Loucy (cell line): ENCODE data around the gene CSPG4.
A peak's percentile ranks its signal among the peaks of the same experiment; 100 is the strongest.
"Not testable (repeated sequence)": the region's sequence is repeated elsewhere in the genome, so short reads cannot be mapped to it uniquely, and the experiment has no call there.

Source experiments
- H2AFZ ChIP-seq: fragments of 200-600 bp; sonication (generic); 2 replicates; pipeline ENCODE4 v1.6.0; 2016; ENCODE audit warnings: antibody characterized with exemption, mild to moderate bottlenecking, low read length, moderate library complexity
- H3F3A ChIP-seq: fragments of 200-600 bp; 2 replicates; pipeline ENCODE4 v1.6.0; 2016; ENCODE audit warnings: antibody characterized with exemption, low read depth, mild to moderate bottlenecking
- H3K27me3 ChIP-seq: fragments of 200-600 bp; sonication (generic); 2 replicates; pipeline ENCODE4 v1.6.1; 2014; ENCODE audit warnings: low read length, mild to moderate bottlenecking; ENCODE audit not compliant: insufficient read depth, poor library complexity, severe bottlenecking
- H3K36me3 ChIP-seq: fragments of 200-600 bp; sonication (generic); 2 replicates; pipeline ENCODE4 v1.6.1; 2016; ENCODE audit warnings: low read length; ENCODE audit not compliant: insufficient read depth
- H3K4me1 ChIP-seq: fragments of 200-600 bp; sonication (generic); 2 replicates; pipeline ENCODE4 v1.5.1; 2014; ENCODE audit warnings: low read length, mild to moderate bottlenecking; ENCODE audit not compliant: insufficient read depth, poor library complexity, severe bottlenecking
- H3K4me2 ChIP-seq: fragments of 200-600 bp; sonication (generic); 2 replicates; pipeline ENCODE4 v1.6.0; 2014; ENCODE audit warnings: antibody characterized with exemption, low read length, low read depth, mild to moderate bottlenecking; ENCODE audit not compliant: poor library complexity, severe bottlenecking
- H3K4me3 ChIP-seq: fragments of 200-600 bp; sonication (generic); 2 replicates; pipeline ENCODE4 v1.5.1; 2014; ENCODE audit warnings: low read length, mild to moderate bottlenecking, mixed read lengths; ENCODE audit not compliant: poor library complexity, severe bottlenecking
- H3K79me2 ChIP-seq: fragments of 200-600 bp; sonication (generic); 2 replicates; pipeline ENCODE4 v1.6.1; 2014; ENCODE audit warnings: low read length; ENCODE audit not compliant: insufficient read depth
- H3K9ac ChIP-seq: fragments of 200-600 bp; sonication (generic); 2 replicates; pipeline ENCODE4 v1.6.0; 2014; ENCODE audit warnings: mild to moderate bottlenecking, low read depth, low read length, moderate library complexity; ENCODE audit not compliant: poor library complexity, severe bottlenecking
- H3K9me2 ChIP-seq: fragments of 200-600 bp; sonication (generic); replicated peaks from 2 replicates; pipeline ENCODE4 v1.6.1; 2016; ENCODE audit warnings: low read depth, low read length, mixed read lengths
- H3K9me3 ChIP-seq: fragments of 200-600 bp; sonication (generic); 2 replicates; pipeline ENCODE4 v1.6.1; 2014; ENCODE audit warnings: mild to moderate bottlenecking, antibody characterized with exemption, low read length, low read depth; ENCODE audit not compliant: insufficient read depth
- H4K20me1 ChIP-seq: fragments of 200-600 bp; sonication (generic); 2 replicates; pipeline ENCODE4 v1.6.0; 2014; ENCODE audit warnings: antibody characterized with exemption, low read length, mild to moderate bottlenecking; ENCODE audit not compliant: insufficient read depth, poor library complexity, severe bottlenecking
- CTCF ChIP-seq: fragments of 200-600 bp; sonication (generic); conservative IDR thresholded peaks from 2 replicates; pipeline ENCODE4 v1.5.1; 2014; ENCODE audit warnings: mild to moderate bottlenecking, antibody characterized with exemption, low read length
- EZH2phosphoT487 ChIP-seq: fragments of 200-600 bp; IDR thresholded peaks from 2 replicates; pipeline ENCODE4 v1.6.1; 2018; ENCODE audit warnings: antibody characterized with exemption, mild to moderate bottlenecking, moderate library complexity, borderline replicate concordance

Gene CSPG4

GRCh38 chr15:75636026-75636425 is 76.6 kb downstream of the CSPG4 start:
- TF ChIP-seq EZH2phosphoT487 (no peak), CTCF (no peak)
- Histone ChIP-seq H3K9me3 (no peaks in the 10 kb centered on the region), H3K79me2 (peaks cover 42% of the 10 kb centered on the region), H3K36me3 (no peaks in the 10 kb centered on the region), H3K4me2 (peak overlapping the region; percentile 45), H3K27me3 (no peaks in the 10 kb centered on the region), H3K9ac (no peak overlapping the region), H3K4me1 (peaks cover 27% of the 10 kb centered on the region), H4K20me1 (peaks cover 33% of the 10 kb centered on the region), H3K9me2 (no peaks in the 10 kb centered on the region), H3K4me3 (no peak overlapping the region), H2AFZ (no peak overlapping the region), H3F3A (no peaks in the 10 kb centered on the region)

DNA sequence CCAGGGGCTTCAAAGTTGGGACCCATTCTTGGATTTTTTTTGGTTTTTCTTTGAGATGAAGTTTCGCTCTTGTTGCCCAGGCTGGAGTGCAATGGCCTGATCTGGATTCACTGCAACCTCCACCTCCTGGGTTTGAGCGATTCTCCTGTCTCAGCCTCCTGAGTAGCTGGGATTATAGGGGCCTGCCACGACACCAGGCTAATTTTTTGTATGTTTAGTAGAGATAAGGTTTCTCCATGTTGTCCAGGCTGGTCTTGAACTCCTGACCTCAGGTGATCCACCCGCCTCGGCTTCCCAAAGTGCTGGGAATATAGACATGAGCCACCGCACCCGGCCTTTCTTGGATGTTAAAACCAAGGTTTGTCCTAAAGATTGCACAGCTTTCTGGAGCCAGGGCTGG is 78.7 kb downstream of the CSPG4 start:
- H2AFZ ChIP-seq, H3F3A ChIP-seq, H3K36me3 ChIP-seq, H3K9me3 ChIP-seq, H3K9ac ChIP-seq, H3K9me2 ChIP-seq, H3K4me3 ChIP-seq, H3K4me2 ChIP-seq, H3K27me3 ChIP-seq: not testable (repeated sequence)
- H3K4me1 ChIP-seq = peaks cover 23% of the 10 kb centered on the region
- peaks cover 28% of the 10 kb centered on the region for H4K20me1 ChIP-seq
- H3K79me2 ChIP-seq = peaks cover 32% of the 10 kb centered on the region

GRCh38 chr15:75631935-75632334 is 80.7 kb downstream of the CSPG4 start:
- no peaks in the 10 kb centered on the region for H3K36me3 ChIP-seq
- no peaks in the 10 kb centered on the region for H3K9me3 ChIP-seq
- TF ChIP-seq CTCF (no peak), EZH2phosphoT487 (no peak)
- H2AFZ ChIP-seq = no peak overlapping the region
- peaks cover 13% of the 10 kb centered on the region for H3K79me2 ChIP-seq
- no peak overlapping the region for H3K4me3 ChIP-seq
- no peaks in the 10 kb centered on the region for H3K27me3 ChIP-seq
- no peaks in the 10 kb centered on the region for H3K9me2 ChIP-seq
- H3K9ac ChIP-seq = no peak overlapping the region
- no peak overlapping the region for H3K4me2 ChIP-seq
- H3K4me1 ChIP-seq = peaks cover 16% of the 10 kb centered on the region
- no peaks in the 10 kb centered on the region for H3F3A ChIP-seq
- H4K20me1 ChIP-seq = peaks cover 9% of the 10 kb centered on the region

- Histone ChIP-seq H4K20me1 (no peaks in the 10 kb centered on the region), H3K36me3 (no peaks in the 10 kb centered on the region), H2AFZ (peak within 1 kb of the TSS; percentile 85), H3K9ac (peak within 1 kb of the TSS; percentile 97), H3K4me3 (peak within 1 kb of the TSS; percentile 85), H3K9me2 (no peaks in the 10 kb centered on the region), H3K27me3 (no peaks in the 10 kb centered on the region), H3K4me1 (peaks cover 26% of the 10 kb centered on the region), H3K4me2 (peak within 1 kb of the TSS; percentile 95), H3F3A (peaks cover 15% of the 10 kb centered on the region), H3K79me2 (peaks cover 11% of the 10 kb centered on the region), H3K9me3 (no peaks in the 10 kb centered on the region)
- TF ChIP-seq EZH2phosphoT487 = no peak
- no peak for TF ChIP-seq CTCF
Measured at GRCh38 chr15:75625542-75626347, 86.9 kb downstream of the CSPG4 start, which contains the start of gene SNUPN. Gene SNUPN (minus strand): TSS chr15:75625725. CDS start chr15:75621051, 4,674 bp downstream.
